Retinal pigment epithelial cell (primary cell): ENCODE measurements around the gene PPP1R37.

Experiments used
- DNase-seq: peaks from one replicate; pipeline ENCODE4 v3.0.0-alpha.2; 2010; ENCODE audit warnings: low read depth
- H3K4me3 ChIP-seq: 2 replicates; pipeline ENCODE4 v1.5.1; 2011; ENCODE audit warnings: mild to moderate bottlenecking, low read length, control low read depth, moderate library complexity
- TF ChIP-seq, protein P1 (sequence below): conservative IDR thresholded peaks from 2 replicates; pipeline ENCODE4 v1.5.1; 2011; ENCODE audit warnings: low read depth, low read length, control low read depth, inconsistent platforms

Gene PPP1R37

DNA sequence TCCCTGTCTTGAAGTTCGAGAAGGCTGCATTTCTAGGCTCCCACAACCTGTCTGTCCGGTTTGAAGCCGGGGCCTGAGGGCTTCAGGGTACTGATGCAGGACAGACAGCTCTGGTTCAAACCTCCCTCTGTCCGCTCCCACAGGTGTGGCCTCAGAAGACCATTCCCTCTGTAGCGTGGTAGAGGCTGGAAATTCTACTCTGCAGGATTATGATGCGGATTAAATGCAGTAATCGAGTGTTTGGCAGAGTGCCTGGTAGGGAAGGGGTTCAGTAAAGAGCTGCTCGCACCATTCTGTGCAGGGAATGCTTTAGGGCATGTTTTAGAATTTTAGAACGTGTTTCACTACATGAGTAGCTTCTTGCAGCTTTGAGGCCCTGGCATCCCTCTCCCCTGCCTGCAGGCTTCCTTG lies 30.5 kb downstream of the PPP1R37 start:
- no peak overlapping the region for H3K4me3 ChIP-seq
- TF ChIP-seq, protein P1, sequence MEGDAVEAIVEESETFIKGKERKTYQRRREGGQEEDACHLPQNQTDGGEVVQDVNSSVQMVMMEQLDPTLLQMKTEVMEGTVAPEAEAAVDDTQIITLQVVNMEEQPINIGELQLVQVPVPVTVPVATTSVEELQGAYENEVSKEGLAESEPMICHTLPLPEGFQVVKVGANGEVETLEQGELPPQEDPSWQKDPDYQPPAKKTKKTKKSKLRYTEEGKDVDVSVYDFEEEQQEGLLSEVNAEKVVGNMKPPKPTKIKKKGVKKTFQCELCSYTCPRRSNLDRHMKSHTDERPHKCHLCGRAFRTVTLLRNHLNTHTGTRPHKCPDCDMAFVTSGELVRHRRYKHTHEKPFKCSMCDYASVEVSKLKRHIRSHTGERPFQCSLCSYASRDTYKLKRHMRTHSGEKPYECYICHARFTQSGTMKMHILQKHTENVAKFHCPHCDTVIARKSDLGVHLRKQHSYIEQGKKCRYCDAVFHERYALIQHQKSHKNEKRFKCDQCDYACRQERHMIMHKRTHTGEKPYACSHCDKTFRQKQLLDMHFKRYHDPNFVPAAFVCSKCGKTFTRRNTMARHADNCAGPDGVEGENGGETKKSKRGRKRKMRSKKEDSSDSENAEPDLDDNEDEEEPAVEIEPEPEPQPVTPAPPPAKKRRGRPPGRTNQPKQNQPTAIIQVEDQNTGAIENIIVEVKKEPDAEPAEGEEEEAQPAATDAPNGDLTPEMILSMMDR = no peak

DNA sequence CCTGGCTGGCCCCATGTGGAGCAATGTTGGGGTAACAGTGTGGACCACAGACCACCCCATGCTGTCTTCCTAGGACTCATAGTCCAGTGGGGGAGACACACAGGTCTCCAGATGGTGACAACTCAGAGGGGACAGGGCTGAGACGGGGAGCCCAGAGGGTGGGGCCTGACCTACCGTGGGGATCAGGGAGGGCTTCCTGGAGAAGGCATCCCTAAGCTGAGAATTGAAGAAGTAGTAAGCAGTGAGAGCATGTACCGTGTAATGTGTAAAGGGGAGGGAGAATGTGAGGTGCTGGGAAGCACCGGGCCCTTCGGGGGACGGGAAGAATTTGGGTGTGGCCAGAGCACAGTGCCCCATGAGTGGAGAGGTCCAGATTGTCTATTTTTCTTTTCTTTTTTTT lies 31.0 kb downstream of the PPP1R37 start:
- TF ChIP-seq, protein P1 = no peak
- H3K4me3 ChIP-seq = no peak overlapping the region
- no peak for DNase-seq

More for the DNA sequence above, 30.5 kb downstream of the PPP1R37 start:
- DNase-seq = peak; percentile 77

DNA sequence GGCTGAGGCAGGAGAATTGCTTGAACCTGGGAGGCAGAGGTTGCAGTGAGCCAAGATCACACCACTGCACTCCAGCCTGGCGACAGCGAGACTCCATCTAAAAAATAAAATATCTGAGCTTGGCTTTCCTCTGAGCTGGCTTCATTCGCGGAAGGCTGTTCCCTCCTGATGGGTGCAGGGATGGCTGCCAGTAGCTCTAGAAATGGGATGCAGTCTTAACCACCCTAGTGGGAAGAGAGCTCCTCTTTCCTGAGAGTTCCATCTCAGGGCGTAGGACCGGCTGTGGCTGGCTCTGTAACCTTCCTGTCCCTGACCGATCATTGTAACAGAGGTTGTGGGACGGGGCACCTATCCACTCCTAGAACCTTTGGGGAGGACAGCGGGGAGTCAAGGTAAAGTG lies 32.4 kb downstream of the PPP1R37 start:
- no peak overlapping the region for H3K4me3 ChIP-seq
- no peak for DNase-seq

DNA sequence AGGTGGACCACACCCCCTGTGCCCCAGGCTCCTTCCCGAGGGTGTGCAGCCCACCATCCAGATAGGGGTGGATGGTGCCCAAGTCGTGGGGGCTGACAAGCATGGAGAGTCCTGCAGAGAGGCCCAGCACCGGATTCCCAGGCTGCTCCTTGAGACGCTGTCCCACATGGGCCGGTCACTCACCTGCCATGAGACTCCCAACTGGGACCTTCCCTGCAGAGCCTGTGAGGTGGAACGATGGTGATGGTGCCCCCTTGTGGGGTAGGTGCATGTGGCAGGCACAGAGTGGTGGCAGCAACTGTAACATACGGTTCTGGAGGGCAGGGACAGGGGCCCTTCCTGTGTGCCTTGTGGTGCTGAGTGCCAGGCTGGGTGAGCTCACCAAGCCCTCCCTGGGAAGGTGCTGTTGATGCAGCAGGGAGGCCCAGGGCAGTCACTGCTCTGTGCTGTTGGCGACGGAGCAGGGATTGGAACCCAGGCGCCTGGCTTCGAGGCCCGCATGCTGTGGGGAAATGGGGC lies 33.1 kb downstream of the PPP1R37 start:
- H3K4me3 ChIP-seq = no peak overlapping the region
- TF ChIP-seq, protein P1 = peak; percentile 91

More for the DNA sequence above, 32.4 kb downstream of the PPP1R37 start:
- TF ChIP-seq, protein P1 = no peak

DNA sequence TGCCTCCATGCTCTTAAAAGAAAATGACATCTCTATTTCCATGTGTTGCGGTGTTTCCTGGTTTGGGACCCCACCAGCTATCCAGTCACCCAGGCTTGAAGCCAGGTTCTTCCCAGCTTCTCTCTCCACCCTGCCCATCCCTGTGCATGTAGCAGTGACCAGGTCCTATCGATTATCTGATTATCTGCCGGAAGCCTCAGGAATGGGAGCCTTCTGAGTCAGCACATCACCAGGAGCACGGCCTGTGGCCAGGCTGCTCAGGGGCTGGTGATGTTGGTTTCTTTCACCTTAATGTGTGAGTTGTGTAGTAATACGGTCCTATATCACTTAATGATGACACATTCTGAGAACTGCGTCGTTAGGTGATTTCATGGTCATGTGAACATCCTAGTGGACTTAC lies 33.7 kb downstream of the PPP1R37 start:
- TF ChIP-seq, protein P1 = no peak
- no peak overlapping the region for H3K4me3 ChIP-seq
- DNase-seq = no peak

More for the DNA sequence above, 33.1 kb downstream of the PPP1R37 start:
- DNase-seq = no peak

DNA sequence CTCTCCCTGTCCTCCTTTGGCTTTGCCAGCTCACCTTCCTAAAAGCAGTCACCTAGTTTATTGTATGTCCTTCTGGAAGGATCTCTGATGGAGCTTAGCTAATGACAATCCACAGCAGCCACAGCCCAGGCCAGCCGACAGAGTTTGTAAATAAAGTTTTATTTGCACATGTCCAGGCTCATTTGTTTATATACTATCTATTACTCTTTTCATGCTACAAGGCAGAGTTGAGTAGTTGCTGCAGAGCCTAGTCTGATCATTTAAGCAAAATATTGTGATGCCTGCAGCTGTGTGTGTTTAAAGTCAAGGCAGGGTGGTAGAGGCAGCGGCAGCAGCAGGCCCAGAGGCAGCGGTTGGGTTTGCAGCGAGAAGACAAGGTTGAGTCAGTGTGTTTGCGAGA lies 35.2 kb downstream of the PPP1R37 start:
- H3K4me3 ChIP-seq = no peak overlapping the region
- no peak for DNase-seq
- TF ChIP-seq, protein P1 = no peak

DNA sequence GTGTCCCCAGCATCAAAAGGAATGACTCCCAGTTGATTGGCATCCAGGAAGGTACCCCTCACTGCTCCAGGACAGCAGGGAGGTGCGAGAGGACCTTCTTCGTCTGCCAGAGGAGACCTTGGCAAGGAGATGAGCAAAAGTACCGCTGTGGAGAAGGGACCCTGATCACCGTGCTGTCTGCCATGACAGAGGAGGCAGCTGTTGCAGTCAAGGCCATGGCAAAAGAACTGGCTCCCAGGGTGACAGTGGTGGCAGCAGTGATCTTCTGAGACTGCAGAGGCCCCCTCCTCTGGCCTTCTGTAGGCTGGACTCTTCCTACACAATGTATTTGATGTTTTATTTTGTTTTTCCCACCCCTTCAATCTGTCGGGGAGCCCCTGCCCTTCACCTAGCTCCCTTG lies 35.8 kb downstream of the PPP1R37 start:
- TF ChIP-seq, protein P1 = no peak
- DNase-seq = no peak
- no peak overlapping the region for H3K4me3 ChIP-seq
